HG03095 (cell line): Measurements from ENCODE around the gene FAM110D.

Experiments used
- ATAC-seq: cut with Tn5 transposase; IDR thresholded peaks from one replicate; pipeline ENCODE4 v1.9.1; 2021; ENCODE audit warnings: moderate library complexity; ENCODE audit not compliant: unreplicated experiment

Gene FAM110D

DNA sequence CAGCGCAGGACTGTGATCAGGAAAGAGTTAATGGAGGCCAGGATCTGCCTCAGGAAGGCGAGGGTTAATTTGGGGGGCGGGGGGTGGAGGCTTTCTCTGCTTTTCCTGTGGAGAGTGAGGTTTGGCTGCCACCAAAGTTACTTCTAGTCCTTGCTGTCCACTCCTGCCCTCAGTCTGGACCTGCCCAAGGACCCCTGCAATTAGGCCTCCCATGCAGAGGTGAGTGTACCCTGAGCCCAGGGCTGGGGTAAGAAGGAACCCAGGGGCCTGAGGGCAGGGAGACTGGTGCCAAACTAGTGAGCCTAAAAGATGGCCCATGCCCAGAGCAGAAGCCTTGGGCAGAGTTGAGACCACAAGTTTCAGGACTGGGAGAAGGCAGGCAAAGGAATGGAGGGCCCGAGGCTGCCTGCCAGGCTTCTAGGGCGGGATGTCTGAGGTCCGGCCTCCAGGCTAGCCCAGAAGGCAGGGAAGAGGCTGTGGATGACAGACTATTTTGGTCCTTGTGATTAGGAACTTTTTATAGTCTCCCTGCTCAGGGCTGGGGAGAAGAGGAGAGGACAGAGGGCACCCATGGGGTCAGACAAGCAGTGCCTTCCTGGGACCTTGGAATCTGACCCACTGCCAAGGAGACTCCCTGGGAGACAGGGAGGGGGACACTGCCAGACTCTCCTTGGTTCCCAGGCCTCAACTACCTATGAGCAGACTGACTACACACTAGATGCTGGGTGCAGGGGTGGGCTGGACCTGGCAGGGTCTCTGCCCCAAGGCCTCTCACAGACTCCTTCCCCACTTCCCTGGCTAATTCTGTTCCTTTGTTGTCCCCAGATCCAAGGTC is at the start of gene FAM110D:
Gene FAM110D (plus strand): TSS at position 172 of the 835 bp plus-strand sequence. CDS start 2,213 bp downstream, outside the sequence.
- no peak for ATAC-seq

DNA sequence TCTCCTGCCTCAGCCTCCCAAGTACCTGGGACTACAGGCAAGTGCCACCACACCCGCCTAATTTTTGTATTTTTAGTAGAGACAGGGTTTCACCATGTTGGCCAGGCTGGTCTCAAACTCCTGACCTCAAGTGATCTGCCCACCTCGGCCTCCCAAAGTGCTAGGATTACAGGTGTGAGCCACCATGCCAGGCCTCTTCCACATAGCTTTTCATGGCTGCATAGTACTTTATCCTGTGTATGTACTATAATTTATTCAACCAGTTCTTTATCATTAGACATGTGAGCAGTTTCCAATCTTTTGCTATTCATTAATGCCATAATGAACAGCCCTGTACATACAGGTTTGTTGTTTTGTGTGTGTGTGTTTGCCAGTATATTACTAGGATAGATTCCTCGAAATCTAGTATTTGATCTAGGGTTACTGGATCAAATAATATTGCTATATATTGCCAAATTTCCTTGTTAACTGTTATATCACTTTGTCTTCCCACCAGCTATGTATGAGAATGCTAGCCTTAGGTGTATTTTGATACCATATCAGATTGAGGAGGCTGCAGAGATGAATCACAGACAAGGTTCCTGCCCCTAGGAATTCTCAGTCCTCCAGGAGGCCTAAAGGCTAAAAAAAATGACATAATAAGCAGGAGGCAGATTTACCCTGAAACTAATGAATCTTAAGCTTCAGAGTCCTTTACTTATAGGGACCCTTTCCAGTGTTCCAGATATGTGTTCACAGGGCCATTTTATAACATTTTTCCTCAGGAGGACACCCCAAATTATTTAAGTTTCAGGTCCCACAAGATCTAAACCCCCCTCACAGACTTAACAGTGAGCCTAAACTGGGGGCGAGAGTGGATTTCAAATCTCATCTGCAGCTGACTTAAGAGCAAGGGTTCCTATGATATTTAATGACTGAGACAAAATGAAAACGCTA is 49.4 kb upstream of the FAM110D start:
- ATAC-seq, result no peak

DNA sequence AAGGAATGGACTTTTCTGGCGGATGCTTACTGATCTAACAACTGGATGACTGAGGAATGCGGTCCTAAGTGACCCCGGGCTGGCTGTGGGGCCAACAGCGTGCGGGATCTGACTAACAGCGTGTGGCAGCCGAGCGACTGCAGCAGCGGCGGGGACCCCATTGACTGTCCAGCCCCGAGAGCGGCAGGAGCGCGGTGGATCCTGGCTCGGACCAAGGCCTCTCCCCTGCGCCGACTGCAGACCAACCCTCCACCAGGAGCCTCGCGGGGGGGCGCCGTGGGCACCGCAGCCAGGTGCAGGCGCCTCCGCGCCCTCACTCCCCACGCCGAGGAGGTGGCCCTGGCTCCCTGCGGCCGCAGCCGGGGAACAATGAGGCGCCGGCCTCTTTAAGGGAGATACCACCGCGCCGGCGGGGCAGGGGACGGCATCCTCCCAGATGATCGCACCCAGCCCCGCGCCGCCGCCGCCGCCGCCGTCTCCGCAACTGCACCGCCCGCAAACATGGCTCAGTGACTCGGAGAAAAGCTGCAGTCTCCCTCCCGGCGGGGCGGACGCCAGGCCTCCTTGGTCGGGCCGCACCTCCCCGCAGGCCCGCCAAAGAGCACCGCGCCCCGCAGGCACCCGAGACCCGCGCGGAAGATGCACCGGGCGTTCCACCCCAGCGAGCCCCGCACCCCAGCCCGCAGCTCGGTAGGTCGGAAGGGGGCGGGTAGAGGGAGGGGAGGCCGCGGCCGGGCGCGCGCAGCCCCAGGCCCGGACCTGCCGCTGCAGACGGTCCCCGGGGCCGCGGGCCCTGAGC is 47.9 kb upstream of the FAM110D start:
- peak; percentile 36 for ATAC-seq

DNA sequence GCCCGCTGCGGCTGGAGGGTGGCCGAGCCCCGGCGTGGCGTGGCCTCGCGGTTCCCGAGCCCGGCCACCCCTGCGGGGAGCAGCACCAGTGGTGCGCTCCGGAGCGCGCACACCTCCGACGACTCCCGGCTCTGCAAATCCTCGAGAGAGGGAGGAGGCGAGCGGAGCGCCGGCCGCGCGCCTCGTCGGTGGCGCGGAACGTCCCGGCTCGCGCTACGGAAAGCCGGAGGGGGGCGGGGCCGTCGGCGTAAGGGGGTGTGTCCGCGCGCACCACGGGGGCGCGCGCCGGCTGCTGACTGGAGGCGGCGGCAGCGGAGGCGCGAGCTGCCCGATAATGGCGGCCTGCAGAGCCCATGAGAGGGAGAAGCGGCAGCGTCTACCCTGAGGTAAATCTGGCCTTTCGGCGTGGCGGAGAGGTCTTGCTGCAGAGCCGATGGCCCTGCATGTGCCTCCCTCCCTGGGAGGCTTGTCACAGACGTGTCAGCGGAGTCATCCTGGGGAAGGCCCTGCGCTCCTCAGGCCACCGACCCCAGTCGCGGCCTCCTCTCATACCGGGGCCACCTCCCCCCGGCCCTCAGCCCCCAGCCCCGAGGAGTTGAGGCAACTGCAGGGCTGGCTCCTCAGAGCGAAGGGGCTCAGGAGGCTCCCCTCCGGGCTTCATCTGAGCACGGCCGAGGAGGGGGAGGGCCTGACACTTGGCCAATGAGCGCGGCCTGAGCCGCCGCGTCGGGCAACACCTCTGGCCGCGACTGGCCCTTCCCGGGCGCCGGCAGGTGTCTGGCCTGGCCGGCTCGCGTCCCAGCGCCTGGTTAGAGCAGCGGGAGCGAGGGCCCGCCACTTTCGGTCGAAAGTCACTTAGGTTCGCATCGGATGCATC is 47.1 kb upstream of the FAM110D start, which contains the start of gene PDIK1L:
Gene PDIK1L (plus strand): TSS at position 295 of the 877 bp plus-strand sequence. CDS start 2,485 bp downstream, outside the sequence.
- ATAC-seq, result peak; percentile 63

DNA sequence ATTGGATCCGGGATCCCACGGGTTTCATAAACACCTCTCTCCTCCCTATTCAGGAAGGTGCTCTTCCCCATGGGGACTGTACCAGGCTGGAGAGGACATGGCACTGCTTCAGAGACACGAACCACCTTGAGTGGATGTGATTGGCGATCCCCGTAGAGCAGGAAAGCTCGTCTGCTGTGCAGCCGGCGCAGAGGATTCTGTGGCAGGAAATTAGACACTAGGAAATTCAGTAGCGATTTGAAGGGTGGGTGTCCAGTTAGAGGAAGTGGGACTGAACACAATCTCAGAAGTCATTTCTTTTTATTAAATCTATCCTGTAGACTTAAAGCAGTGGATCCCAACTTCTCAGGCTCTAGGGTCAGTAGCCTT is 46.5 kb upstream of the FAM110D start:
- no peak for ATAC-seq

DNA sequence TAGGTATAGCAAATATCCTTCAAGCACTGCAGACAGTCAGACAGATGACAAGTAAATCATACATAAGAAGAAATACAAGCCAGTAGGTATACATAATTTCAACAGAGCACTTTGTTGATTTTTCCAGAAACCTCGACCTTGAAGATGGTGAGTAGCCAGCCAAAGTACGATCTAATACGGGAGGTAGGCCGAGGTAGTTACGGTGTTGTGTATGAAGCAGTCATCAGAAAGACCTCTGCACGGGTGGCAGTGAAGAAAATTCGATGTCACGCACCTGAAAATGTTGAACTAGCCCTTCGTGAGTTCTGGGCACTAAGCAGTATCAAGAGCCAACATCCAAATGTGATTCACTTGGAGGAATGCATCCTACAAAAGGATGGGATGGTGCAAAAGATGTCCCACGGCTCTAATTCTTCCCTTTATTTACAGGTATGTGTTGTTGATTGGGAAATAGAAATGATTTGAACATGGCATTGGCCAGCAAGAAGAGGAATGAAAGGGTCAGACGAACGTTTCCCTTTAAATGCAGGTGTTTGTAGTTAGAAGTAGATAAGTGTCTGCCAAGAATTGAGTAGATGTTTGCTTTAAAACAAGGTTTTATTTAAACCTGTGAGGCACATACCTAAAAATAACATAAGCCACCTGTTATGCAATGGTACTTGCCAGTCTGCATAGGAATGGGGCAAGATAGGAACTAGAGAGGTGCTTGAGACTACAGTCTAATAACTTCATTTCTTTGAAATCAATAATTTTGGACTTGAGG is 44.5 kb upstream of the FAM110D start:
- no peak for ATAC-seq

DNA sequence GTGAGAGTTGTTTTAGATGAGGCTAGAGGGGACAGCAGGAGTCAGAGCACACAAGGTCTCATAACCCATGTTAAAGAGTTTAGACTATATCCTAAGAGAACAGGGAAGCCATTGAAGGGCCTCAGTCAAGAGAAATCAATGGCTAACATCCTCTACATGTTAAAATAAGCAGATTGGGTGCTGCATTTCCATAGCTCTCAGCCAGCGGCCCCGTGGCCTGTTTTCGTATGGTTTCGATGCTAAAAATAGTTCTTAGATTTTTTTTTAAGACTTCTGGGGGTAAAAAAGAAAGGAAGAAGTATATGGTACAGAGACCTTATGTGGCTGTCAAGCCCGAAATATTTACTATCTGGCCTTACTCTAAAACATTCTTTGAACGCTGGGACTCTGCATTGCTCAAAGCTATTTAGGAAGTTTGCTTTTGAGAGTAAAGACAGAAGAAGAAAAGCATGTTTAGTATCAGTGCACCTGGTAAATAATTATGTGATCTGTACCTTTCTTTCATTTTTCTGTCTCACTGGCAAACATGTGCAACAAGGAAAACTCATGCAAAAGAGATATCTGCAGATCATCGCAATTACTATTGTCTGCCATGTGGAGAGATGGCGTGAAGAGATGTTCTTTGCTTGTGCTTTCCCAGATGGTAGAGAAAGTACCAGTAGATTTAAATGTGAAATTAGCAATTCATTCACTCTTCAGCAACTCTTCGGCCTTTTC is 38.8 kb upstream of the FAM110D start:
- no peak for ATAC-seq

DNA sequence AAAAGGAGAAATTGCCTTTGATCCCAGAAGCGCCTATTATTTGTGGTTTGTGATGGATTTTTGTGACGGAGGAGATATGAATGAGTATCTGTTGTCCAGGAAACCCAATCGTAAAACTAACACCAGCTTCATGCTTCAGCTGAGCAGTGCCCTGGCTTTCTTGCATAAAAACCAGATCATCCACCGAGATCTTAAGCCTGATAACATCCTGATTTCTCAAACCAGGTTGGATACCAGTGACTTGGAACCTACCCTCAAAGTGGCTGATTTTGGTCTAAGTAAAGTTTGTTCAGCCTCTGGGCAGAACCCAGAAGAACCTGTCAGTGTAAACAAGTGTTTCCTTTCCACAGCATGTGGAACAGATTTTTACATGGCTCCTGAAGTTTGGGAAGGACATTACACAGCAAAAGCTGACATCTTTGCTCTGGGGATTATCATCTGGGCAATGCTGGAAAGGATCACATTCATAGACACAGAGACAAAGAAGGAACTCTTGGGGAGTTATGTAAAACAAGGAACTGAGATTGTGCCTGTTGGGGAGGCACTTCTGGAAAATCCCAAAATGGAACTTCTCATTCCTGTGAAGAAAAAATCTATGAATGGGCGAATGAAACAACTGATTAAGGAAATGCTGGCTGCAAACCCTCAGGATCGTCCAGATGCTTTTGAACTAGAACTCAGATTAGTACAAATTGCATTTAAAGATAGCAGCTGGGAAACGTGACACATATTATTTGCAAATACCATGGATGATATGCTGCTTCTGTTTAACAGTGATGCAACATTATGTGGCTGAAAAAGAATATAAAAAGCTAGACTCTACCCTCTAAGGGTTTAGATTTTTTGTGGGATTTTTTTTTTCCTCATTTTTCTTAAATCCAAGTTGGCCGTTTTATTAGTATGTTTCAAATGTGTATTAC is 36.8 kb upstream of the FAM110D start:
- ATAC-seq, result no peak

DNA sequence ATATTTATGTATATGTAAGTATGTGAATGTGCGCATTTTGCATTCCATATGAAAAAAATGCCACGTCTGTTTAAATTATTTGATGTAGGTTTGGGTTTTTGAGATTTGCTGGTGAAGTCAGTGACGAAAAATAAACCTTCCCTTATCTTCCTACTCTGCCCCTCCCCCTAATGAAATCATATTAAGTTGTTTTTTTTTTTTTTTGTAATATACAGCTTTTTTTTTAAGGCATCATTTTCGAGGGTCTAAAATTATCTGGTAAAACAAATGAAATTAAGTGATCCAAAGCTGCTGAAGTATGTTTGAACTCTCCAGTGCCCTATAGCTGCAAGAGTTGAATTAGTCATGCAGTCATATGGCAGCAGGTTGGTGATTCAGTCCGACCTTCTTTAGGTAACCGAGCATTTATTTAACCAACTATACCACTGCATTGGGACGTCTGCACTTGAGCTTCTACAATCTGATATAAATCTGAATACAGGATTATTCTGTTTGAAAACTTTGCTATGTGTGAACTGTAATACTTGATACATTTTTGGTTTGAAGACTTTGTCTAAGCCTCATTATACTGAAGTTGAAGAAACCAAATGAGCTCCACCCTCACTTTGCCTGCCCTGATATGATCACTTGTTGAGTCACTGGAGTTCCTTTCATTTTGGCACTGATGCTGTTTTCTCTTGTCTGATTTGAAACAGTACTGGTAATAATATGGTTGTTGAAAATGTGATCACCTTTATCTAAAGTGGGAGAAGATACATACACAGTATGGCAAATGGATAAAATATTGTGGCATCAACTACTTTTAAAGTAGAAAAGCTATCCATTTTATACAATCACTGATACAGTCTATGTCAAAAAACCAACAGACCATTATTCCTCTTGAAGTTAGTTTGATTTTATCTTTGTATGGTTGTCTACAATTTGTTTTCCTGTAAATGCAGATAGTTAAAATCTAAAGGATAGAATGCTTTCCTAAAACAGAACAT is 35.6 kb upstream of the FAM110D start:
- no peak for ATAC-seq

DNA sequence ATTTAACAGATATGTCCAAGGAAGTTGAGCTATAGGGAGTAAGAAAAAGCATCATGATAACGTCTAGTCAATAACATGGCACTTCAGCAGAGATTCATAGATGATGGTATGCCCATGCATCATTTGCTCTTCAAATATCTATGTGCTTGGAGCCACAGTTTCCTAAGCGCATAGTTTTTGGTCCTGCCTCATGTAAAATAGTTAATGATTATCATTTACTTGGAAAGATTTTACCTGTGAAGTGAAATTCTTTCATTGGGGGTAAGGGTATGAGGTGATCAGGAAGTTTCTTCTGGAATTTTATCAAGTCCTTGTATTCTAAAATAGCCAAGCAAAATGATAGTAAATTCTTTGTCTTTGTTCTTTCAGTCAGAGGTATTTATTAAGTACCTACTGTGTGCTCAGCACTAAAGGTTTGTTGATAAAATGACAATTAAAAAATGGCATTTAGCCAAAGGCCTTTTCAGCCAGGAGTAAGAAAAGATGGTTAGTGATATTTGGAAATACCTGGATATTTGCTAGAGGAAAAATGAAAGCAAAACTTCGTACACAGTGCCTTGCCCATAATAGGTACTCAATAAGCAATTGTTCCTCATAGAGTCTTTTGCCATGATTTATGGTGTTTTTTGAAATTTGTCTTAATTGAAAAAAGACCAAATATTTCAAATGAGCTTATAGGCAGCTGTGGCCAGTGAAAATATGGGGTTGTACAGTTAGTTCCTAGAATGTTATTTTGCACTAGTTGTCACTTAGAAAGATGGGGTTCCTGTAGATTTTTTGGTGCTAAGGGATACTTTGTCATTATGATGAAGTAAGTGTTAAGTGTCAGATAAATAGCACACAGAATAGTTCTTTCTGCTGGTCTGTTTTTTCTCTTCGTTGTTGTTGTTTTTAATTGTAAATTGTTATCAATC is 34.2 kb upstream of the FAM110D start:
- no peak for ATAC-seq

DNA sequence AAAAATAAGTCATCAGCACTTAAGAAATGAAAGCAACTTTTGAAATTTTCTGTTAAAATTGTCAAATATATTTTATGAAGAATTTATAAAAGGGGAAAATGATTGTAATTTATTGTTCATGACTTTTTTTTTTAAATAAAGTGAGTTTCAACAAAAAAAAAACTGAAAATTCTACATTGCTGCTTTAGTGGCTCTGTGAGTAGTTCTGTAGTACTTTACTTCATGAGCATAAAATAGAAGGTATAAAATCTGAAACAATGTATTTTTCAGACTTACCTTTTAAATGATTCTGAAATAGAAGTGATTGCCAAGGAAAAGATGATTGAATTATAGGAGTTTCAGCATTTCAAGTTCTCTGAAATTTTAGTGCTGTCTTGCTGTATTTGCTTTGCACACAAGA is 33.5 kb upstream of the FAM110D start:
- ATAC-seq, result no peak

DNA sequence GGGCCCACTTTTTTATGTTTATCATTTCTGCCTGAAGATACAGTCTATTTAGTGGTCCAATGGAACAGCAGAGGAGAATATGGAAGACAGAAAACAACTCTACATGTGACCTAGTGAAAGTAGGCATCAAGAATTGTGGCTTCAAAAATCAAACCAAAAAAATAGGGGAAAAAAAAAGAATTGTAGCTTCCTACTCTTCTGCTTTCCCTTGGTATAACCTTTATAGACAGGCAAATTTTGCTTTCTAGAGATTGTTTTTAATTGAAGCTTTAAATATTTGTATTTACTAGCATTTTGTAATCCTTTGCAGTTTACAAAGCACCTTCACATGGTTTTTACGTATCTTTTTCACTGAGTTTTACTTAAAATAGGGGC is 32.9 kb upstream of the FAM110D start:
- no peak for ATAC-seq

DNA sequence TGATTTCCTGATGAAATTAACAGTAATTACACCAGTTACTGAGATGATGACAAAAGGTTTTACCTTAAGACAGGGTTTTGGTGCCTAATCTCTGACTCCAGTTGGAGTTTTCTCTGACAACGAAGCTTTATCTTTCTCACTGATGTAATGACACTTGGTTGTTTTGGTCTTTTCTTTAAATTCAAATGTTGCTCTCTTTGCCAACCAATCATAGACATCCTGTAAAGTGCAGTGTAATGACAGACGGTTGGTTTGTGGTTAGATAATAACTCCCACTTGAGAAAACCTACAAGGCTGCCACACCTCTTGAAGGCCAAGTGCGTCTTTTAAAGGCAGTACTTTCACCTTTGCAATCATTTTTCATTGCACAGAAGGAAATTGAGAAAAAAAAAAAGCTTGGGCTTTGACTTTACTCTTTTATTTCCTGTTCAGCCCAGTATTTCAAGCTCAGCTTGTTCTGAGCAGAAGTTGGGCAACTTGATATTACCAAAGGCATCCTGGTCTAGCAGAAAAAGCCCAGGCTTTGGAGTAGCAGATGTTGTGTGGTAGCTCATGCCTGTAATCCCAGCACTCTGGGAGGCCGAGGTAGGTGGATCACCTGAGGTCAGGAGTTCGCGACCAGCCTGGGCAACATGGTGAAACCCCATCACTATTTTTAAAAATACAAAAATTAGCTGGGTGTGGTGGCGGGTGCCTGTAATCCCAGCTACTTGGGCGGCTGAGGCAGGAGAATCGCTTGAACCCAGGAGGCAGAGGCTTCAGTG is 32.4 kb upstream of the FAM110D start:
- ATAC-seq, result no peak
